Measurements from ENCODE around the gene MRO.

DNA sequence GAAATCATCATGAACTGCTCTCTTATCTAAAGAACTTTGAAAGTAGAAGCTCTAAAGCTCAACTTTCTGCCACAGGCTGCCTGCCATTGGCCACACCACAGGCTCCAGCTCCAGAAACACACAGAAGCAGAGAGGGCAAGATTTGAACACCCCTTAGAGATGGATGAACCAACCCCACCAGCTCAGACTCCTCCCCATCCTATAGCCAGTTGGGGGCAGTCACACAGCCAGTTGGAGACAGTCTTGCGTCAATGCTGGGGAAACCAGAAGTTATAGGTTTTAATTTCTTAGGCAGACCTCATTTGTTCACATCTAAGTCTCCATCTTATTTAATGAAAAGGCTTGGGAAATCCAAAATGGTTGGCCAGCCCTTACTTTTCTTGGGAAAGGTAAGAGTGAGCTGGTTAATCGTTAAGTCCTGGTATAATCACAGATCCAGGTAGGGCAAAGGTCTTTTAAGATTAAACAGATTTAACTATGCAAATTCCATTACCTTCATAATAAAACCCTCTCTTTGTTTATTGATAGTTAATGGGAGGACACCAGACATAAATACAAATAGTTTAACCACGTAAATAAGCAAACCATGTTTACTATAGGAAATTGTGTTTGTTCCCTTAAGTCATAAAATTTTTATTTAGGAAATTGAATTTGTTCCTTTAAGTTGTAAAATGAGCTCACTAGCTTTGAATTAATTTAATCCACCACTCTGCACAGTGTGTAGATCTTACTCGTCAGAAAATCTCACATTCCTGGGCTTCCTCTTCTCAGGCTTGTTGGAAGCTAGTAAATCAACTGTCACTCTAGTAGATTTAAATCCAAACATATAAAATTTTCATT, 28.0 kb downstream of the MRO start:
- TF ChIP-seq POLR2A (IDR thresholded peaks at IDR 0.05; ENCODE audit: low read length): no peak
- no peak for TF ChIP-seq GATA1 (IDR thresholded peaks at IDR 0.05; ENCODE audit: low read depth, low read length)
